ENCODE data around the gene C10orf95.

DNA sequence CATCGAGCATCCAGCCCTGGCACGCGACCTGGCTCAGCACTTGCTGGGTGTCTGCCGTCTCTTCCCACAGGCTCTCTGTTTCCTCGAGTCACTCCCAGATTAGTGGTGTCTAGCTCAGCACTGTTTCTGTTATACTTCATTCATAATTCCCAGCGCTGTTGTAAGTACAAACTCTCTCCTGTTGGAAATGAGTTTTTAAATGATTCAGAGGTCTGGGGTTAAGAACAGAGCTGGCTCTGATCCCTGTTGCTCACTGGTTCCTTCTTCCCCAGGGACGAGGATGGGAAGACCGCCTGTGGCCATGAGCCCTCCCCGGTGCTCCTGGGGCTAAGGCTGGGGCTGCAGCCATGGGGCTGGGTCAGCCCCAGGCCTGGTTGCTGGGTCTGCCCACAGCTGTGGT, 17.3 kb upstream of the C10orf95 start:
- TF ChIP-seq, protein P1, sequence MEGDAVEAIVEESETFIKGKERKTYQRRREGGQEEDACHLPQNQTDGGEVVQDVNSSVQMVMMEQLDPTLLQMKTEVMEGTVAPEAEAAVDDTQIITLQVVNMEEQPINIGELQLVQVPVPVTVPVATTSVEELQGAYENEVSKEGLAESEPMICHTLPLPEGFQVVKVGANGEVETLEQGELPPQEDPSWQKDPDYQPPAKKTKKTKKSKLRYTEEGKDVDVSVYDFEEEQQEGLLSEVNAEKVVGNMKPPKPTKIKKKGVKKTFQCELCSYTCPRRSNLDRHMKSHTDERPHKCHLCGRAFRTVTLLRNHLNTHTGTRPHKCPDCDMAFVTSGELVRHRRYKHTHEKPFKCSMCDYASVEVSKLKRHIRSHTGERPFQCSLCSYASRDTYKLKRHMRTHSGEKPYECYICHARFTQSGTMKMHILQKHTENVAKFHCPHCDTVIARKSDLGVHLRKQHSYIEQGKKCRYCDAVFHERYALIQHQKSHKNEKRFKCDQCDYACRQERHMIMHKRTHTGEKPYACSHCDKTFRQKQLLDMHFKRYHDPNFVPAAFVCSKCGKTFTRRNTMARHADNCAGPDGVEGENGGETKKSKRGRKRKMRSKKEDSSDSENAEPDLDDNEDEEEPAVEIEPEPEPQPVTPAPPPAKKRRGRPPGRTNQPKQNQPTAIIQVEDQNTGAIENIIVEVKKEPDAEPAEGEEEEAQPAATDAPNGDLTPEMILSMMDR (IDR thresholded peaks at IDR 0.05; ENCODE audit: low read depth, low read length, poor library complexity, severe bottlenecking): no peak
- TF ChIP-seq EZH2phosphoT487 (IDR thresholded peaks at IDR 0.05; ENCODE audit: borderline replicate concordance, low read length): no peak

Data from DOHH2 (cell line).